ENCODE data around the gene CGB5. TPM values are rescaled to one million over a fixed set of nuclear protein-coding genes. Genes with fewer than 3 reads are reported as not detected.
"Not testable (repeated sequence)": the region's sequence is repeated elsewhere in the genome, so short reads cannot be mapped to it uniquely, and the experiment has no call there.

CGB5 gene
- total RNA-seq, 1 donor, result not detected

DNA sequence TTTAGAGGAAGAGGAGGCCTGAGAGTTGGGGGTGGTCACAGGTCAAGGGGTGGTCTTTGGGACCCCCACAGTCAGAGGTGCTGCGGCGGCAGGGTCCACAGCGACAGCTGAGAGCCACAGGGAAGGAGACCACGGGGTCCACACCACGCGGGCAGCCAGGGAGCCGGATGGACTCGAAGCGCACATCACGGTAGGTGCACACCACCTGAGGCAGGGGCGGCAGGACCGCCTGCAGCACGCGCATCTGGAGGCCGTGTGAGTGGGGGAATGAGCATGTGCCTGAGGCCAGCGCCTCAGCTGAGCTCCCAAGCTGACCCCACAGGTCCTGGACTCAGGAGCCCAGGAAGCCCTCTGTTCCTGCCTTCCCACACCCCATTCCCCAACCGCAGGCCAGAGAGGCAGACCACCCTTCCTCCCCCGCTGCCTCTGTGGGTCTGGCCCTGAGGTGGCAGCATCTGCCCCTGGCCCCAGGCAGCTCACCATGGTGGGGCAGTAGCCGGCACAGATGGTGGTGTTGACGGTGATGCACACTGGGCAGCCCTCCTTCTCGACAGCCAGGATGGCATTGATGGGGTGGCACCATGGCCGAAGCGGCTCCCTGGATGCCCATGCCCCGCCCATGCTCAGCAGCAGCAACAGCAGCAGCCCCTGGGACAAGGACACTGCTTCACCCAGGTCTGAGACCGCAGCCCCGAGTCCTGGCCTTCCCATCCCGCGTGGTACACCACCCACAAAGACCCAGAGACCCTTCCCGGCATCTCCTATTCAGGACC is 27.4 kb upstream of the CGB5 start:
- Histone ChIP-seq H3K27ac (ENCODE audit: low read depth, low read length) (no peak overlapping the region), H3K4me1 (ENCODE audit: insufficient read depth, low read length) (peaks cover 15% of the 10 kb centered on the region), H2AFZ (ENCODE audit: low read length) (no peak overlapping the region), H3K9me3 (ENCODE audit: low read depth, low read length) (no peaks in the 10 kb centered on the region), H3K4me2 (ENCODE audit: insufficient read depth, low read length) (no peak overlapping the region), H3K27me3 (ENCODE audit: insufficient read depth, low read length) (no peaks in the 10 kb centered on the region), H4K20me1 (ENCODE audit: insufficient read depth, low read length) (no peaks in the 10 kb centered on the region), H3K4me3 (ENCODE audit: insufficient read depth, low read length) (no peak overlapping the region), H3K79me2 (ENCODE audit: insufficient read depth, low read length) (no peaks in the 10 kb centered on the region), H3K36me3 (ENCODE audit: insufficient read depth, low read length) (peaks cover 26% of the 10 kb centered on the region)
- TF ChIP-seq, protein P1, sequence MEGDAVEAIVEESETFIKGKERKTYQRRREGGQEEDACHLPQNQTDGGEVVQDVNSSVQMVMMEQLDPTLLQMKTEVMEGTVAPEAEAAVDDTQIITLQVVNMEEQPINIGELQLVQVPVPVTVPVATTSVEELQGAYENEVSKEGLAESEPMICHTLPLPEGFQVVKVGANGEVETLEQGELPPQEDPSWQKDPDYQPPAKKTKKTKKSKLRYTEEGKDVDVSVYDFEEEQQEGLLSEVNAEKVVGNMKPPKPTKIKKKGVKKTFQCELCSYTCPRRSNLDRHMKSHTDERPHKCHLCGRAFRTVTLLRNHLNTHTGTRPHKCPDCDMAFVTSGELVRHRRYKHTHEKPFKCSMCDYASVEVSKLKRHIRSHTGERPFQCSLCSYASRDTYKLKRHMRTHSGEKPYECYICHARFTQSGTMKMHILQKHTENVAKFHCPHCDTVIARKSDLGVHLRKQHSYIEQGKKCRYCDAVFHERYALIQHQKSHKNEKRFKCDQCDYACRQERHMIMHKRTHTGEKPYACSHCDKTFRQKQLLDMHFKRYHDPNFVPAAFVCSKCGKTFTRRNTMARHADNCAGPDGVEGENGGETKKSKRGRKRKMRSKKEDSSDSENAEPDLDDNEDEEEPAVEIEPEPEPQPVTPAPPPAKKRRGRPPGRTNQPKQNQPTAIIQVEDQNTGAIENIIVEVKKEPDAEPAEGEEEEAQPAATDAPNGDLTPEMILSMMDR (IDR thresholded peaks at IDR 0.05; ENCODE audit: extremely low read depth, low read depth, low read length), result no peak
- DNase-seq (ENCODE audit: insufficient read length, low spot score, missing footprints), result peak; percentile 47

DNA sequence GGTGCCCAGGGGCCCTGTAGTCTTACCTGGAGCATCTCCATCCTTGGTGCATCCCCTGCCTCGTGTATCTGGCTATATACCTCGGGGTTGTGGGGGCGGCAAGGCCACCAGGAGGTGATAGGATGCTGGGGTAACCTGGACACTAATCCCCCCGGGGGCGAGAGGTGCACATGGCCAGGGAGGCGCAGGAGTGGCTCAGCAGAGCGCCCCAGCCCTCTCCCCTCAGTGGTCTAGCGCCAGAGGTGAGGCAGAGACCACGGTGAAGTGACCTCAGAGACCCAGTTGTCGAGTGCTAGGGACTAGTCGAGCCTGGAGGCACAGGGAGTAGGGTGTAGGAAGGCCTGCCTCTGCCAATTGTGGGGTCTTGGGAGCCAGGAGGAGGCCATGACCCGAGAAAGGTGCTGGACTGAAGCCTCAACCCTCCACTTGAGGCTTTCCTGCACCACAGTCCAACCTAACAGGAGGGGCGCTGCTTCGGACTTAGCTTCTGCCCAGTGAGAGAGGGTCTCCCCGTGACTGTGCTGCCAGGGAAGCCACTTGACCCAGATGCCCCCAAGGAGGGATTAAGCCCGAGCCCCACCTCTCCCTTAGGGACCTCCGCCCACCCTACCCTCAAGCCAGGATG is 26.5 kb upstream of the CGB5 start, which contains the start of gene LHB:
Gene LHB, minus strand, starts transcription at position 51 of the 625 bp plus-strand sequence. Its CDS starts 10 bp downstream, at position 41.
- Histone ChIP-seq H3K4me3 (ENCODE audit: insufficient read depth, low read length) (peak within 1 kb of the TSS; percentile 70), H3K27ac (ENCODE audit: low read depth, low read length) (no peak within 1 kb of the TSS), H2AFZ (ENCODE audit: low read length) (no peak within 1 kb of the TSS), H3K4me2 (ENCODE audit: insufficient read depth, low read length) (peak within 1 kb of the TSS; percentile 77), H3K9me3 (ENCODE audit: low read depth, low read length) (no peaks in the 10 kb centered on the region), H3K36me3 (ENCODE audit: insufficient read depth, low read length) (peaks cover 20% of the 10 kb centered on the region), H4K20me1 (ENCODE audit: insufficient read depth, low read length) (no peaks in the 10 kb centered on the region), H3K4me1 (ENCODE audit: insufficient read depth, low read length) (peaks cover 15% of the 10 kb centered on the region), H3K27me3 (ENCODE audit: insufficient read depth, low read length) (no peaks in the 10 kb centered on the region), H3K79me2 (ENCODE audit: insufficient read depth, low read length) (no peaks in the 10 kb centered on the region)
- TF ChIP-seq, protein P1 (IDR thresholded peaks at IDR 0.05; ENCODE audit: extremely low read depth, low read depth, low read length), result no peak
- peak; percentile 70 for DNase-seq (ENCODE audit: insufficient read length, low spot score, missing footprints)

DNA sequence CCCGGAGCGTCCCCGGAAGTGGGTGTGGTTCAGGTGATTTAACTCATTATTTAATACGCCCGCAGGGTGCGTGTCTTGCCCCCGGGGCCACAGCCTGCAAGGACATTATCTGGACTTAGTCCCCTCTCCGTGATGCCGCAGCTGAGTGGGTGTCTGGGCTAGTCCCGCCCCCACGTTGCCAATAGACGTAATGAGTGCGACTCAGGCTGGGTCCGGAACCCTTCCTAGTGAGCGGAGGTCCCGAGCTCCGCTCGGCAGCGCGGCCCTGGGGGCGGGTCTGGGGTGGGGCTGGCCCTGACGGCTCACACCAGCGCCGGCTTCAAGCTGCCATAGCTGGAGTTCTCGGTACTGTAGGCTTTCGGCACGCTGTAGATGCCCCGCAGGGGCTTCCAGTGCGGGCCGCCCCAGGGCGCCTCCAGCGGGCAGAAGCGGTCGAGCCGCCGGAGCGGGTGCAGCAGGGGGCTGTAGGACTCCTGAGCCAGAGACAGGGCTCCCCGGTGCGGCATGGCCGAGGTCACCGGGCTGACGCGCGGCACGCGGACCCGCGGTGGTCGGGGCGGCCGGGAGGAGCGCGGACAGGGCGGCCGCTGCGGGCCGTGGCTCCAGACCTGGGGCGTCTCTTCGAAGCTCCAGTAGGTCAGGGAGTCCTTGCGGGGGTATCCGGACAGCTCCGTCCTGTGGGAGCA is 25.8 kb upstream of the CGB5 start:
- peak; percentile 98 for DNase-seq (ENCODE audit: insufficient read length, low spot score, missing footprints)
- Histone ChIP-seq H3K79me2 (ENCODE audit: insufficient read depth, low read length) (no peaks in the 10 kb centered on the region), H2AFZ (ENCODE audit: low read length) (peak overlapping the region; percentile 23), H3K4me1 (ENCODE audit: insufficient read depth, low read length) (peaks cover 15% of the 10 kb centered on the region), H4K20me1 (ENCODE audit: insufficient read depth, low read length) (no peaks in the 10 kb centered on the region), H3K4me2 (ENCODE audit: insufficient read depth, low read length) (peak overlapping the region; percentile 77), H3K27ac (ENCODE audit: low read depth, low read length) (no peak overlapping the region), H3K9me3 (ENCODE audit: low read depth, low read length) (no peaks in the 10 kb centered on the region), H3K4me3 (ENCODE audit: insufficient read depth, low read length) (peak overlapping the region; percentile 70), H3K27me3 (ENCODE audit: insufficient read depth, low read length) (no peaks in the 10 kb centered on the region), H3K36me3 (ENCODE audit: insufficient read depth, low read length) (peaks cover 13% of the 10 kb centered on the region)
- TF ChIP-seq, protein P1 (IDR thresholded peaks at IDR 0.05; ENCODE audit: extremely low read depth, low read depth, low read length), result peak; percentile 43

DNA sequence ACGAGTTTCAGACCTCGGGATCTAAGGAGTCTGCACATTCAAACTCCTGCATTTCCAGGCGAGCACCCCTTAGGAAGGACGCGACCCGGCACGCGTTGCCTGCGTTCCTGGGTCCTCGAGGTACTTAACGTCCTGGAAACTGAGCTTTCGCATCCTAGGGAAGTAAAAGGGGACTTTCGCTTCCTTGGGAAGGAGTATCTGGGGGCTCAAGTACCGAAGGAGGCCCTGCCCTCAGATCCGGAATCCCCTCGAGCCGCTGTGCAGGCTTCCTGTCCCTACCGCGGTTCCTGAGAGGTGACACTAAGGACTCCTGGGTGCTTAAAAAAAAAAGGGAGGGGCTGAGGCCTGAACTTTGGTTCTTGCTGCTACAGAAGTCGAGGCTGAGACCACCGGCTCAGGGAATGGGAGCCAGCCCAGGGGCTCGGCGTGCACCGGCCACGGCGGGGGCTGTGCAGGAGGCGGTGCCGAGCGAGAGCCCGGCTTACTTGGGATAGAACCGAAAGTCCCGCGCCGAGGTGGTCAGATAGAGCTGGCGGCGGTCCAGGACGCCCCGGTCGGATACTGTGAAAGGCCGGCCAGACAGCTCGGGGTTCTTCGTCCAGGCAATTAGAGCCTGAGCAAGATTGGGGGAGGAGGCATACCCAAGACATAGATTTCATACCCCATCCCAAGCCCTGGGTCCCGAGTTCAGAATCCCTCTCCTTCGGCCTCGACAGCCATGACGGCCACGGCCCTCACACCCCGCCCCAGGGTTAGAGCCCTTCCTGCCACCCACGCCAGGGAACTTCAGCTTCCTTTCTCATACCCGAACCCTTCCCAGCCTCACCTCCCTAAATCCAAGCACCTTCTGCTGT is 25.0 kb upstream of the CGB5 start:
- H4K20me1 ChIP-seq (ENCODE audit: insufficient read depth, low read length); H3K27ac ChIP-seq (ENCODE audit: low read depth, low read length); H3K9me3 ChIP-seq (ENCODE audit: low read depth, low read length); H3K27me3 ChIP-seq (ENCODE audit: insufficient read depth, low read length); H3K79me2 ChIP-seq (ENCODE audit: insufficient read depth, low read length): not testable (repeated sequence)
- Histone ChIP-seq H3K36me3 (ENCODE audit: insufficient read depth, low read length) (peaks cover 13% of the 10 kb centered on the region), H2AFZ (ENCODE audit: low read length) (peak overlapping the region; percentile 72), H3K4me2 (ENCODE audit: insufficient read depth, low read length) (peak overlapping the region; percentile 77), H3K4me3 (ENCODE audit: insufficient read depth, low read length) (peak overlapping the region; percentile 70), H3K4me1 (ENCODE audit: insufficient read depth, low read length) (peaks cover 15% of the 10 kb centered on the region)
- DNase-seq (ENCODE audit: insufficient read length, low spot score, missing footprints), result peak; percentile 72
